HCT116 (cell line): ENCODE measurements around the gene CIB4. TPM values are rescaled to one million over a fixed set of nuclear protein-coding genes. Genes with fewer than 3 reads are reported as not detected.

ENCODE experiments used
- ATAC-seq: fragments of 200-7000 bp; cut with Tn5 transposase; 2 replicates; pipeline ENCODE4 v1.9.1; 2020; ENCODE audit warnings: mild to moderate bottlenecking, moderate library complexity
- BruUV-seq: library from RNA; stranded (reverse); fragments of 400-500 nt; replicated peaks from 2 replicates; lab custom pipeline; 2021; lab: Mats Ljungman, UMichigan
- CTCF ChIA-PET: fragments of 300-600 bp; sonication (Branson Sonifier 250); formaldehyde crosslinking; loops from one replicate; lab custom pipeline; 2021; ENCODE audit warnings: antibody characterized with exemption; lab: Charles Lee
- POLR2A ChIA-PET: fragments of 300-600, 350-600 bp; sonication (Branson Sonifier 250); formaldehyde crosslinking; loops from one replicate; lab custom pipeline; 2021; ENCODE audit warnings: antibody characterized with exemption; lab: Charles Lee
- RAD21 ChIA-PET, 2 experiments: fragments of 300-600 bp; sonication (Branson Sonifier 250); formaldehyde crosslinking; loops; one replicate each; lab custom pipeline; 2023; ENCODE audit warnings: low total read pairs in 2 of 2; ENCODE audit not compliant: uncharacterized antibody in 2 of 2, unreplicated experiment in 2 of 2, low non-redundant PET in 1 of 2; lab: Charles Lee
- DNase-seq: peaks from one replicate; pipeline ENCODE4 v3.0.0-alpha.2; 2010; ENCODE audit warnings: low read depth, low spot score
- H2AFZ ChIP-seq: fragments of 200-600 bp; shearing (Covaris generic), sonication (generic); 2 replicates; pipeline ENCODE4 v1.6.1; 2017; ENCODE audit warnings: low read depth, mixed run types, mixed read lengths, antibody characterized with exemption, low read length; ENCODE audit not compliant: poor library complexity, severe bottlenecking
- H3K27ac ChIP-seq: 2 replicates; pipeline ENCODE4 v1.5.1; 2012; ENCODE audit warnings: low read depth, low read length
- H3K27me3 ChIP-seq: fragments of 200-600 bp; sonication (generic); 2 replicates; pipeline ENCODE4 v1.6.1; 2016; ENCODE audit warnings: mixed run types, low read length, mixed read lengths; ENCODE audit not compliant: insufficient read depth
- H3K36me3 ChIP-seq, 2 experiments: fragments of 200-500 bp in 1 of 2; fragments of 200-600 bp in 1 of 2; sonication (Bioruptor generic) in 1 of 2; sonication (generic) in 1 of 2; 2 replicates each; pipeline versions ENCODE4 v1.5.1 to v1.6.1; 2014 to 2016; ENCODE audit warnings: low read length in 2 of 2, inconsistent platforms in 1 of 2, mixed read lengths in 1 of 2, mixed run types in 1 of 2; ENCODE audit not compliant: insufficient read depth in 2 of 2, control insufficient read depth in 1 of 2
- H3K4me1 ChIP-seq, 2 experiments: fragments of 200-600 bp in 1 of 2; sonication (generic) in 1 of 2; 2 replicates each; pipeline versions ENCODE4 v1.5.1 to v1.6.1; 2012 to 2017; ENCODE audit warnings: low read length in 2 of 2, inconsistent platforms in 1 of 2, mild to moderate bottlenecking in 1 of 2, mixed read lengths in 1 of 2, mixed run types in 1 of 2, moderate library complexity in 1 of 2; ENCODE audit not compliant: insufficient read depth in 2 of 2, control insufficient read depth in 1 of 2
- H3K4me2 ChIP-seq: fragments of 200-600 bp; sonication (generic); 2 replicates; pipeline ENCODE4 v1.6.1; 2017; ENCODE audit warnings: mixed run types, low read length, mixed read lengths
- H3K4me3 ChIP-seq, 2 experiments: fragments of 200-600 bp in 1 of 2; sonication (generic) in 1 of 2; replicated peaks in 1 of 2; 2 replicates each; pipeline ENCODE4 v1.5.1; 2011 to 2016; ENCODE audit warnings: low read length in 2 of 2, control low read depth in 1 of 2, low read depth in 1 of 2, mild to moderate bottlenecking in 1 of 2, mixed read lengths in 1 of 2, mixed run types in 1 of 2
- H3K79me2 ChIP-seq: fragments of 200-600 bp; sonication (generic); 2 replicates; pipeline ENCODE4 v1.6.1; 2017; ENCODE audit warnings: mild to moderate bottlenecking, mixed run types, low read length, moderate library complexity, mixed read lengths; ENCODE audit not compliant: insufficient read depth
- H3K9ac ChIP-seq: fragments of 200-600 bp; sonication (generic); 2 replicates; pipeline ENCODE4 v1.6.1; 2016; ENCODE audit warnings: low read length, mixed read lengths
- H3K9me2 ChIP-seq: fragments of 200-600 bp; sonication (generic), shearing (Covaris generic); 2 replicates; pipeline ENCODE4 v1.6.1; 2017; ENCODE audit warnings: mixed run types, mild to moderate bottlenecking, moderate library complexity; ENCODE audit not compliant: insufficient read depth
- H3K9me3 ChIP-seq, 2 experiments: fragments of 200-500 bp in 1 of 2; fragments of 200-600 bp in 1 of 2; sonication (Bioruptor generic) in 1 of 2; sonication (generic) in 1 of 2; 2 replicates each; pipeline ENCODE4 v1.6.1; 2014 to 2017; ENCODE audit warnings: low read length in 2 of 2, mixed read lengths in 2 of 2, inconsistent platforms in 1 of 2, low read depth in 1 of 2, mild to moderate bottlenecking in 1 of 2, mixed run types in 1 of 2, moderate library complexity in 1 of 2; ENCODE audit not compliant: control insufficient read depth in 1 of 2, insufficient read depth in 1 of 2
- H4K20me1 ChIP-seq: fragments of 200-600 bp; sonication (generic), shearing (Covaris generic); 2 replicates; pipeline ENCODE4 v1.6.1; 2017; ENCODE audit warnings: mixed run types, mild to moderate bottlenecking, moderate library complexity; ENCODE audit not compliant: insufficient read depth
- EGR1 ChIP-seq: IDR thresholded peaks from 2 replicates; pipeline ENCODE4 v1.6.1; 2012; ENCODE audit warnings: low read depth
- ELF1 ChIP-seq: IDR thresholded peaks from 2 replicates; pipeline ENCODE4 v1.6.1; 2012; ENCODE audit warnings: low read depth, borderline replicate concordance
- EZH2 ChIP-seq: fragments of 200-600 bp; sonication (generic); IDR thresholded peaks from 2 replicates; pipeline ENCODE4 v1.6.1; 2017; ENCODE audit warnings: antibody characterized with exemption, mixed run types
- EZH2phosphoT487 ChIP-seq: fragments of 200-600 bp; IDR thresholded peaks from 2 replicates; pipeline ENCODE4 v1.6.1; 2018; ENCODE audit warnings: antibody characterized with exemption, borderline replicate concordance
- JUND ChIP-seq: IDR thresholded peaks from 2 replicates; pipeline ENCODE4 v1.6.1; 2012
- POLR2AphosphoS5 ChIP-seq: IDR thresholded peaks from 2 replicates; pipeline ENCODE4 v1.6.1; 2011; ENCODE audit warnings: mild to moderate bottlenecking, low read depth, low read length, moderate library complexity
- RAD21 ChIP-seq: IDR thresholded peaks from 2 replicates; pipeline ENCODE4 v1.6.1; 2012; ENCODE audit warnings: low read depth, mild to moderate bottlenecking
- SP1 ChIP-seq: IDR thresholded peaks from 2 replicates; pipeline ENCODE4 v1.6.1; 2012; ENCODE audit warnings: low read depth
- SRF ChIP-seq: IDR thresholded peaks from 2 replicates; pipeline ENCODE4 v1.6.1; 2012; ENCODE audit warnings: low read depth
- TCF7L2 ChIP-seq: IDR thresholded peaks from 2 replicates; pipeline ENCODE4 v1.7.0; 2011; ENCODE audit warnings: borderline replicate concordance, inconsistent platforms; ENCODE audit not compliant: insufficient read depth, insufficient read length; ENCODE audit errors: extremely low read depth
- YY1 ChIP-seq: IDR thresholded peaks from 2 replicates; pipeline ENCODE4 v1.6.1; 2011; ENCODE audit warnings: low read length, low read depth, moderate library complexity, mild to moderate bottlenecking; ENCODE audit not compliant: insufficient replicate concordance; ENCODE audit errors: extremely low read depth
- ZFX ChIP-seq: fragments of 450-650 bp; IDR thresholded peaks from 2 replicates; pipeline ENCODE4 v1.6.1; 2017
- intact Hi-C: fragments of 100-400 bp; cut with micrococcal nuclease; formaldehyde crosslinking; loops from 2 replicates; pipeline ENCODE4 v1.10.0; 2022
- total RNA-seq: library from RNA; stranded (reverse); gene quantifications from one replicate; pipeline ENCODE4 v1.2.1, GENCODE V29; 2021; ENCODE audit not compliant: unreplicated experiment
- TF ChIP-seq, protein P1 (sequence below): IDR thresholded peaks from 2 replicates; pipeline ENCODE4 v1.6.1; 2012
- TF ChIP-seq, protein P2 (sequence below): IDR thresholded peaks from 2 replicates; pipeline ENCODE4 v1.6.1; 2012; ENCODE audit warnings: low read depth

The CIB4 gene
- total RNA-seq, 1 experiment from 2014 or later, result not detected

DNA sequence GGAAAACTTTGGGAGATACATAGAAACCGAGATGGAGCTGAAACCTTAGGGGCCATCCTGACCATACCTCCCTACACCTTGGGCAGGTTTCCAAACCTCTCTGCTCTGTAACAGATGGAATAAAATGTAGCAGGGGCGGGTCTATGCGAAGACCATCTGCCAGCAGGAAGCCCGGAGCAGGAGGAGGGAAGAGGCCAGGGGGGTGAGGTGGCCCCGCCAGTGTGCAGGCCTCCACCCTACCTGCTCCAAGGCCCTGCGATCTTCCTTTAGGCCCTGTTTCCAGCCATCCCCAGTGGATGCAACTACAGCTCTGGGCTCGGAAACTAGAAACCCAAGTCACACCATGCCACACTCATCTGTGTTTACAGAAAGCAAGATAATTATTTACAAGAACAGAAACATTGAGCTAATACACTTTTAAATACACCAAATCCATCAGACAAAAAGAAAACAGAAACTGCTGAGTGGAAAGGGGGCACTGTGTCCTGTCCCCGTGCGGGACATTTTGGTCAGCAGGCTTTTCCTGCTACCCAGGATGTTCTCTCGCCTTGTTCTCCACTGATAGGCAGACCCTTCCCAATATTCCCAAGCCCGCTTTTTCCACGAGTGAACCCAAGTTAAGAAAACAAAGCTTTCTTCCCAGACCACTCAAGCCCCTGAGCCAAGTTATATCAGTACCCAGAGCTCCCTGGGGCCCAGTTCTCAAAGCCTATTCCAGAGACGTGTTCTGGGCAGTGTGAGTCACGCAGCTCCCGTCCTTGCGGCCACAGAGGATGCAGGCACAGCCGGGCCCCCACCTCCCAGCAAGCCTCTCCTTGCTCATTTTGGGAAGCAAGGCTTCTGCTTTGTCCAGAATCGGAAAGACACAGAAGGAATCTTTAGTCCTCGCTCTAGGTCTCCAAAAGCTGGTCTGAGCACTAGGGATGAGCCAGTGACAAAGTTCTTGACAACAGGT is 17.3 kb downstream of the CIB4 start:
- no peaks in the 10 kb centered on the region for H3K79me2 ChIP-seq
- intact Hi-C loops, result no loop called here
- H4K20me1 ChIP-seq, result no peaks in the 10 kb centered on the region
- no peak overlapping the region for H3K4me2 ChIP-seq
- no peak overlapping the region for H3K4me3 ChIP-seq
- no peak overlapping the region for H3K9ac ChIP-seq
- RAD21 ChIA-PET, result no interaction called here
- no peaks in the 10 kb centered on the region for H3K9me3 ChIP-seq
- CTCF ChIA-PET, result no interaction called here
- BruUV-seq, result no TSS peak
- ATAC-seq, result no peak
- no peak for DNase-seq
- no peak for TF ChIP-seq TCF7L2
- no peak for TF ChIP-seq JUND
- no peak for TF ChIP-seq ELF1
- no peak for TF ChIP-seq SRF
- no peak for TF ChIP-seq RAD21
- TF ChIP-seq EZH2, result no peak
- no peak for TF ChIP-seq POLR2AphosphoS5
- no peak for TF ChIP-seq SP1
- no peak for TF ChIP-seq ZFX
- TF ChIP-seq, protein P1, sequence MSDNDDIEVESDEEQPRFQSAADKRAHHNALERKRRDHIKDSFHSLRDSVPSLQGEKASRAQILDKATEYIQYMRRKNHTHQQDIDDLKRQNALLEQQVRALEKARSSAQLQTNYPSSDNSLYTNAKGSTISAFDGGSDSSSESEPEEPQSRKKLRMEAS, result no peak
- TF ChIP-seq EGR1, result no peak
- TF ChIP-seq, protein P2, sequence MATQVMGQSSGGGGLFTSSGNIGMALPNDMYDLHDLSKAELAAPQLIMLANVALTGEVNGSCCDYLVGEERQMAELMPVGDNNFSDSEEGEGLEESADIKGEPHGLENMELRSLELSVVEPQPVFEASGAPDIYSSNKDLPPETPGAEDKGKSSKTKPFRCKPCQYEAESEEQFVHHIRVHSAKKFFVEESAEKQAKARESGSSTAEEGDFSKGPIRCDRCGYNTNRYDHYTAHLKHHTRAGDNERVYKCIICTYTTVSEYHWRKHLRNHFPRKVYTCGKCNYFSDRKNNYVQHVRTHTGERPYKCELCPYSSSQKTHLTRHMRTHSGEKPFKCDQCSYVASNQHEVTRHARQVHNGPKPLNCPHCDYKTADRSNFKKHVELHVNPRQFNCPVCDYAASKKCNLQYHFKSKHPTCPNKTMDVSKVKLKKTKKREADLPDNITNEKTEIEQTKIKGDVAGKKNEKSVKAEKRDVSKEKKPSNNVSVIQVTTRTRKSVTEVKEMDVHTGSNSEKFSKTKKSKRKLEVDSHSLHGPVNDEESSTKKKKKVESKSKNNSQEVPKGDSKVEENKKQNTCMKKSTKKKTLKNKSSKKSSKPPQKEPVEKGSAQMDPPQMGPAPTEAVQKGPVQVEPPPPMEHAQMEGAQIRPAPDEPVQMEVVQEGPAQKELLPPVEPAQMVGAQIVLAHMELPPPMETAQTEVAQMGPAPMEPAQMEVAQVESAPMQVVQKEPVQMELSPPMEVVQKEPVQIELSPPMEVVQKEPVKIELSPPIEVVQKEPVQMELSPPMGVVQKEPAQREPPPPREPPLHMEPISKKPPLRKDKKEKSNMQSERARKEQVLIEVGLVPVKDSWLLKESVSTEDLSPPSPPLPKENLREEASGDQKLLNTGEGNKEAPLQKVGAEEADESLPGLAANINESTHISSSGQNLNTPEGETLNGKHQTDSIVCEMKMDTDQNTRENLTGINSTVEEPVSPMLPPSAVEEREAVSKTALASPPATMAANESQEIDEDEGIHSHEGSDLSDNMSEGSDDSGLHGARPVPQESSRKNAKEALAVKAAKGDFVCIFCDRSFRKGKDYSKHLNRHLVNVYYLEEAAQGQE, result no peak
- TF ChIP-seq EZH2phosphoT487, result no peak
- no peak for TF ChIP-seq YY1
- no peak overlapping the region for H3K27ac ChIP-seq
- H3K27me3 ChIP-seq, result peaks cover 6% of the 10 kb centered on the region; the same call in 1 of the 2 replicates
- no peak overlapping the region for H2AFZ ChIP-seq
- POLR2A ChIA-PET, result no interaction called here
- H3K9me2 ChIP-seq, result no peaks in the 10 kb centered on the region
- H3K36me3 ChIP-seq, result no peaks in the 10 kb centered on the region
- no peaks in the 10 kb centered on the region for H3K4me1 ChIP-seq
